Liver (tissue), 9 donors: ENCODE results near the gene RNLS. TPM values are rescaled to one million over a fixed set of nuclear protein-coding genes. Genes with fewer than 3 reads are reported as not detected.

Source experiments
- DNase-seq: peaks from one replicate; pipeline ENCODE4 v3.0.0-alpha.2; 2017; ENCODE audit warnings: low spot score
- H3K27ac ChIP-seq, 2 donors: one replicate each; pipeline ENCODE4 v1.7.0; 2013; ENCODE audit warnings: inconsistent platforms in 2 of 2, low read length in 2 of 2, control low read depth in 1 of 2, low read depth in 1 of 2, mild to moderate bottlenecking in 1 of 2
- H3K27me3 ChIP-seq, 4 donors: one replicate each; pipeline versions ENCODE4 v1.6.1 to v1.7.0; 2013; ENCODE audit warnings: low read length in 3 of 4, inconsistent platforms in 1 of 4, mild to moderate bottlenecking in 1 of 4, moderate library complexity in 1 of 4; ENCODE audit not compliant: control insufficient read depth in 4 of 4, insufficient read depth in 4 of 4
- H3K36me3 ChIP-seq, 4 donors: one replicate each; pipeline versions ENCODE4 v1.6.1 to v1.7.0; 2013; ENCODE audit warnings: low read length in 3 of 4, mild to moderate bottlenecking in 3 of 4, low read depth in 1 of 4, moderate library complexity in 1 of 4; ENCODE audit not compliant: control insufficient read depth in 4 of 4, insufficient read depth in 3 of 4
- H3K4me1 ChIP-seq, 4 donors: one replicate each; pipeline versions ENCODE4 v1.6.1 to v1.7.0; 2013; ENCODE audit warnings: low read length in 3 of 4, mild to moderate bottlenecking in 3 of 4, moderate library complexity in 1 of 4; ENCODE audit not compliant: control insufficient read depth in 4 of 4, insufficient read depth in 4 of 4
- H3K4me3 ChIP-seq, 3 donors: one replicate each; pipeline versions ENCODE4 v1.6.1 to v1.7.0; 2013; ENCODE audit warnings: low read length in 3 of 3, control low read depth in 1 of 3, low read depth in 1 of 3, mild to moderate bottlenecking in 1 of 3
- H3K9ac ChIP-seq, 2 donors: one replicate each; pipeline ENCODE4 v1.7.0; 2013; ENCODE audit warnings: low read length in 2 of 2, mild to moderate bottlenecking in 2 of 2, moderate library complexity in 2 of 2, control low read depth in 1 of 2, low read depth in 1 of 2
- H3K9me3 ChIP-seq, 4 donors: one replicate each; pipeline versions ENCODE4 v1.6.1 to v1.7.0; 2013; ENCODE audit warnings: low read length in 3 of 4; ENCODE audit not compliant: control insufficient read depth in 4 of 4
- ATF3 ChIP-seq: IDR thresholded peaks from 2 replicates; pipeline ENCODE4 v1.6.1; 2016; ENCODE audit warnings: antibody characterized with exemption
- CTCF ChIP-seq: fragments of 150-350 bp; IDR thresholded peaks from 2 replicates; pipeline ENCODE4 v1.5.1; 2017; ENCODE audit warnings: improper control_type of control experiment, low read depth, low read length; ENCODE audit not compliant: missing input control
- EGR1 ChIP-seq, 2 donors: IDR thresholded peaks; 2 replicates each; pipeline ENCODE4 v1.6.1; 2016 to 2018; ENCODE audit warnings: antibody characterized with exemption in 2 of 2, low read depth in 2 of 2
- FOXA1 ChIP-seq: IDR thresholded peaks from 2 replicates; pipeline ENCODE4 v1.6.1; 2016; ENCODE audit warnings: antibody characterized with exemption
- FOXA2 ChIP-seq: IDR thresholded peaks from 2 replicates; pipeline ENCODE4 v1.6.1; 2016; ENCODE audit warnings: antibody characterized with exemption
- GABPA ChIP-seq, 2 donors: IDR thresholded peaks in 1 of 2; conservative IDR thresholded peaks in 1 of 2; 2 replicates each; pipeline ENCODE4 v1.6.1; 2016; ENCODE audit warnings: antibody characterized with exemption in 2 of 2, mild to moderate bottlenecking in 1 of 2, moderate library complexity in 1 of 2
- HNF4A ChIP-seq, 2 donors: conservative IDR thresholded peaks; 2 replicates each; pipeline ENCODE4 v1.6.1; 2016; ENCODE audit warnings: antibody characterized with exemption in 2 of 2, mild to moderate bottlenecking in 2 of 2
- HNF4G ChIP-seq: IDR thresholded peaks from 2 replicates; pipeline ENCODE4 v1.6.1; 2016; ENCODE audit warnings: antibody characterized with exemption
- JUND ChIP-seq, 2 donors: IDR thresholded peaks; 2 replicates each; pipeline ENCODE4 v1.6.1; 2016; ENCODE audit warnings: antibody characterized with exemption in 2 of 2
- MAX ChIP-seq: IDR thresholded peaks from 2 replicates; pipeline ENCODE4 v1.6.1; 2016; ENCODE audit warnings: antibody characterized with exemption
- NR2F2 ChIP-seq: IDR thresholded peaks from 2 replicates; pipeline ENCODE4 v1.6.1; 2016; ENCODE audit warnings: antibody characterized with exemption
- RAD21 ChIP-seq, 2 donors: IDR thresholded peaks; 2 replicates each; pipeline ENCODE4 v1.6.1; 2016; ENCODE audit warnings: antibody characterized with exemption in 2 of 2, mild to moderate bottlenecking in 2 of 2
- RXRA ChIP-seq, 2 donors: IDR thresholded peaks; 2 replicates each; pipeline ENCODE4 v1.6.1; 2017 to 2018; ENCODE audit warnings: antibody characterized with exemption in 2 of 2, mild to moderate bottlenecking in 1 of 2
- SP1 ChIP-seq: IDR thresholded peaks from 2 replicates; pipeline ENCODE4 v1.6.1; 2018; ENCODE audit warnings: antibody characterized with exemption, mild to moderate bottlenecking
- TAF1 ChIP-seq: conservative IDR thresholded peaks from 2 replicates; pipeline ENCODE4 v1.6.1; 2016; ENCODE audit warnings: antibody characterized with exemption, mild to moderate bottlenecking
- YY1 ChIP-seq: IDR thresholded peaks from 2 replicates; pipeline ENCODE4 v1.6.1; 2016; ENCODE audit warnings: antibody characterized with exemption, mild to moderate bottlenecking
- ZBTB33 ChIP-seq: IDR thresholded peaks from 2 replicates; pipeline ENCODE4 v1.6.1; 2016; ENCODE audit warnings: antibody characterized with exemption
- WGBS: extraction: QIAGEN DNeasy Blood & Tissue Kit; methylation state at CpG from one replicate; pipeline ENCODE4 v1.1.7; 2013; 5-methylcytosine and 5-hydroxymethylcytosine counted together
- polyA plus RNA-seq, 2 donors: library from polyadenylated mRNA; stranded (reverse) in 1 of 2; unstranded in 1 of 2; fragments of 200-250 nt in 1 of 2; fragments of >200 nt in 1 of 2; fragmentation: Nextera tagmentation in 1 of 2; extraction: Ambion mirVana in 1 of 2; gene quantifications; one replicate each; pipeline versions ENCODE4 v1.2.1 to v1.2.3, GENCODE V29; 2013 to 2015
- total RNA-seq, 2 donors: library from RNA; depleted of rRNA; stranded (reverse); fragments of >200 nt; gene quantifications; one replicate each; pipeline ENCODE4 v1.2.3, GENCODE V29; 2014
- donor health status: healthy.
- donor health status: healthy.
- donor health status: healthy.
- donor health status: healthy.
- donor health status: healthy.

Gene RNLS
- total and polyA plus RNA-seq, 4 donors: 4.1 to 12.4 (median 7.5) TPM

GRCh38 chr10:88544140-88544870 lies 38.8 kb downstream of the RNLS start:
- WGBS: 96% methylated on average over 2 of the region's 2 CpGs
- Histone ChIP-seq H3K36me3 (no peaks in the 10 kb centered on the region), H3K27me3 (no peaks in the 10 kb centered on the region), H3K4me1 (peaks cover 0 to 13% (median 4%) of the 10 kb centered on the region in 4 donors), H3K9ac (no peak overlapping the region), H3K9me3 (no peaks in the 10 kb centered on the region), H3K27ac (no peak overlapping the region), H3K4me3 (no peak overlapping the region)
- no peak for TF ChIP-seq RXRA (IDR thresholded peaks at IDR 0.05)
- TF ChIP-seq HNF4G: no peak
- no peak for TF ChIP-seq NR2F2
- DNase-seq: no peak

- TF ChIP-seq EGR1 (IDR thresholded peaks at IDR 0.05; ENCODE audit: low read depth in 2 of 2) (no peak), JUND (IDR thresholded peaks at IDR 0.05) (no peak), RXRA (IDR thresholded peaks at IDR 0.05) (no peak), GABPA (IDR thresholded peaks at IDR 0.05 in 1 of 2, conservative IDR thresholded peaks at IDR 0.05 in 1 of 2) (no peak), FOXA2 (no peak), YY1 (no peak), CTCF (no peak), SP1 (no peak), TAF1 (no peak)
- 71% methylated on average over 4 of the region's 4 CpGs for WGBS
- peaks cover 0 to 13% (median 3%) of the 10 kb centered on the region in 4 donors for H3K4me1 ChIP-seq
- no peak overlapping the region for H3K4me3 ChIP-seq
- H3K9me3 ChIP-seq: no peaks in the 10 kb centered on the region
- H3K27me3 ChIP-seq: no peaks in the 10 kb centered on the region
- no peaks in the 10 kb centered on the region for H3K36me3 ChIP-seq
- H3K27ac ChIP-seq: no peak overlapping the region
- no peak overlapping the region for H3K9ac ChIP-seq
- DNase-seq: no peak
Measured at GRCh38 chr10:88542522-88542921, 40.6 kb downstream of the RNLS start.

GRCh38 chr10:88541116-88541626 lies 41.9 kb downstream of the RNLS start:
- Histone ChIP-seq H3K4me1 (peaks cover 0 to 13% (median 3%) of the 10 kb centered on the region in 4 donors), H3K9ac (no peak overlapping the region), H3K27ac (no peak overlapping the region), H3K27me3 (no peaks in the 10 kb centered on the region), H3K4me3 (no peak overlapping the region), H3K36me3 (no peaks in the 10 kb centered on the region), H3K9me3 (no peaks in the 10 kb centered on the region)
- 32% methylated on average over 5 of the region's 5 CpGs for WGBS
- no peak for DNase-seq
- TF ChIP-seq GABPA (IDR thresholded peaks at IDR 0.05 in 1 of 2, conservative IDR thresholded peaks at IDR 0.05 in 1 of 2) (no peak), MAX (no peak), JUND (IDR thresholded peaks at IDR 0.05) (no peak), CTCF (no peak), RXRA (IDR thresholded peaks at IDR 0.05) (peak in 1 of 2 donors; percentile 7), ZBTB33 (no peak), FOXA1 (peak; percentile 44), NR2F2 (peak; percentile 95), EGR1 (IDR thresholded peaks at IDR 0.05; ENCODE audit: low read depth in 2 of 2) (no peak), HNF4G (no peak), FOXA2 (peak; percentile 88), ATF3 (no peak), HNF4A (conservative IDR thresholded peaks at IDR 0.05) (peak in 1 of 2 donors; percentile 18), TAF1 (no peak), RAD21 (IDR thresholded peaks at IDR 0.05) (peak in 1 of 2 donors; percentile 16), SP1 (peak; percentile 35)
